Stimulated activated naive CD8-positive, alpha-beta T cell treated with anti-CD3 and anti-CD28 coated beads, Interleukin-15, Interleukin-2, amounts not matched to agents 100 U/mL and 50 U/mL, for 24 hours (primary cell): ENCODE results near the gene SAT1.
"Not testable (repeated sequence)": the region's sequence is repeated elsewhere in the genome, so short reads cannot be mapped to it uniquely, and the experiment has no call there.

Experiments
- ATAC-seq: fragments of 150-1000 bp; cut with Tn5 transposase; one replicate; pipeline ENCODE4 v1.10.0; 2021
- DNase-seq: peaks from one replicate; pipeline ENCODE4 v3.0.0; 2021

SAT1 gene

GRCh38 chrX:23782863-23783588, at the start of gene SAT1:
TSS of gene SAT1 (plus strand) at chrX:23783173. CDS start at chrX:23783352, 179 bp downstream.
- DNase-seq: peak; percentile 94
- ATAC-seq: peak; percentile 88

GRCh38 chrX:23736030-23736429, 46.9 kb upstream of the SAT1 start:
- ATAC-seq (no peak), DNase-seq (no peak)

- ATAC-seq: no peak
- DNase-seq: no peak
Measured at GRCh38 chrX:23737413-23737812, 45.6 kb upstream of the SAT1 start.

GRCh38 chrX:23742174-23742696, 40.7 kb upstream of the SAT1 start:
- peak; percentile 39 for ATAC-seq
- DNase-seq: peak; percentile 27

- peak; percentile 97 for ATAC-seq
- peak; percentile 75 for DNase-seq
Measured at GRCh38 chrX:23742697-23743622, 40.0 kb upstream of the SAT1 start, which contains the start of gene ACOT9. TSS of gene ACOT9 (minus strand) at chrX:23743276. CDS start at chrX:23743144, 132 bp downstream.

- not testable (repeated sequence) for DNase-seq, ATAC-seq
Measured at GRCh38 chrX:23743623-23743971, 39.4 kb upstream of the SAT1 start.

- ATAC-seq: no peak
Measured at GRCh38 chrX:23745786-23746185, 37.2 kb upstream of the SAT1 start.

GRCh38 chrX:23749129-23749528, 33.8 kb upstream of the SAT1 start:
- no peak for ATAC-seq
- DNase-seq: no peak

More at GRCh38 chrX:23745786-23746185, 37.2 kb upstream of the SAT1 start:
- DNase-seq: no peak

GRCh38 chrX:23749576-23749975, 33.4 kb upstream of the SAT1 start:
- ATAC-seq: no peak
- no peak for DNase-seq

- ATAC-seq (no peak), DNase-seq (no peak)
Measured at GRCh38 chrX:23752740-23753415, 30.1 kb upstream of the SAT1 start.

- ATAC-seq (no peak), DNase-seq (no peak)
Measured at GRCh38 chrX:23754664-23755063, 28.3 kb upstream of the SAT1 start.

- ATAC-seq (peak; percentile 59), DNase-seq (peak; percentile 64)
Measured at GRCh38 chrX:23756165-23756564, 26.8 kb upstream of the SAT1 start.

- no peak for DNase-seq
- no peak for ATAC-seq
Measured at GRCh38 chrX:23759821-23760220, 23.2 kb upstream of the SAT1 start.

- ATAC-seq: no peak
Measured at GRCh38 chrX:23764188-23764984, 18.6 kb upstream of the SAT1 start.

GRCh38 chrX:23765449-23765848, 17.5 kb upstream of the SAT1 start:
- ATAC-seq: no peak
- no peak for DNase-seq

More at GRCh38 chrX:23764188-23764984, 18.6 kb upstream of the SAT1 start:
- no peak for DNase-seq

GRCh38 chrX:23765868-23766267, 17.1 kb upstream of the SAT1 start:
- ATAC-seq (no peak), DNase-seq (no peak)

GRCh38 chrX:23766650-23767551, 16.1 kb upstream of the SAT1 start:
- ATAC-seq (peak; percentile 57), DNase-seq (no peak)

- ATAC-seq: no peak
- no peak for DNase-seq
Measured at GRCh38 chrX:23770142-23770541, 12.8 kb upstream of the SAT1 start.

GRCh38 chrX:23771086-23771485, 11.9 kb upstream of the SAT1 start:
- ATAC-seq: not testable (repeated sequence)

GRCh38 chrX:23773601-23774175, 9.3 kb upstream of the SAT1 start:
- no peak for DNase-seq

More at GRCh38 chrX:23771086-23771485, 11.9 kb upstream of the SAT1 start:
- not testable (repeated sequence) for DNase-seq

More at GRCh38 chrX:23773601-23774175, 9.3 kb upstream of the SAT1 start:
- peak; percentile 81 for ATAC-seq
